Fibroblast of mammary gland (primary cell): ENCODE data around the gene C11orf68.

Source experiments
- DNase-seq: peaks from one replicate; pipeline ENCODE4 v3.0.0-alpha.2; 2010; ENCODE audit warnings: low read depth
- H3K4me3 ChIP-seq: 2 replicates; pipeline ENCODE4 v1.5.1; 2011; ENCODE audit warnings: low read depth, mild to moderate bottlenecking, low read length, moderate library complexity; ENCODE audit not compliant: control insufficient read depth
- CTCF ChIP-seq: conservative IDR thresholded peaks from 2 replicates; pipeline ENCODE4 v1.5.1; 2011; ENCODE audit warnings: low read depth, low read length, inconsistent platforms; ENCODE audit not compliant: control insufficient read depth, insufficient read depth

Gene C11orf68

DNA sequence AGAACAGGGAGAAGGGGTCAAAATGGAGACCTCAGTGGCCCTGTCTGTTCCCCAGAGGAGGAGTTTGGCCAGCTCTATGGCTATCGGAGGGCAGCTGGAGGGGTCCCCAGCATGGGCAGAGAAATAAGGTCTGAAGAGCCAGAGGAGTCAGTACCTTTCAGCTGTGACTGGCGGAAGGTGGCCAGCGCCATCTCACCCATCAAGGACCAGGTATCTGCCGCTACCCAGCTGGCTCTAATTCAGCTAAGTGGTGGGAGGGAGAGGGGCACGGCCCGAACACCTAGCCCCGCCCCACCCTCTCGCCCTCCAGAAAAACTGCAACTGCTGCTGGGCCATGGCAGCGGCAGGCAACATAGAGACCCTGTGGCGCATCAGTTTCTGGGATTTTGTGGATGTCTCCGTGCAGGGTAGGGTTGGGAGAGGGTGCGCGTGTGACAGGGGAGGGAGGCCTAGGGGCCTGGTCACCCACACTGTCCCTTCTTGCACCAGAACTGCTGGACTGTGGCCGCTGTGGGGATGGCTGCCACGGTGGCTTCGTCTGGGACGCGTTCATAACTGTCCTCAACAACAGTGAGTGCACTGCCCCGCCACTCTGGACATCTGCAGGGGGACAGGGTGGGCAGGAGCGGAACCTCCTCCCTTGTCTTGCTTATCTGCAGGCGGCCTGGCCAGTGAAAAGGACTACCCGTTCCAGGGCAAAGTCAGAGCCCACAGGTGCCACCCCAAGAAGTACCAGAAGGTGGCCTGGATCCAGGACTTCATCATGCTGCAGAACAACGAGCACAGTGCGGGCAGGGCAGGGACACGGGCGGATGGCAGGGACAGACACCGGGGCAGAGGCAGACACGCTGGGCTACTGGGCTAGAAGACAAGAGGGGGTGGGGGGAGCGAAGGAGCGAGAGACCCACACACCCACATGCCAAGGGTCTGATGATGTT lies 36.5 kb downstream of the C11orf68 start:
- no peak overlapping the region for H3K4me3 ChIP-seq
- DNase-seq, result no peak
- no peak for TF ChIP-seq CTCF

- no peak for DNase-seq
- TF ChIP-seq CTCF, result no peak
- no peak overlapping the region for H3K4me3 ChIP-seq
Measured at GRCh38 chr11:65880844-65881421, 37.9 kb downstream of the C11orf68 start.

DNA sequence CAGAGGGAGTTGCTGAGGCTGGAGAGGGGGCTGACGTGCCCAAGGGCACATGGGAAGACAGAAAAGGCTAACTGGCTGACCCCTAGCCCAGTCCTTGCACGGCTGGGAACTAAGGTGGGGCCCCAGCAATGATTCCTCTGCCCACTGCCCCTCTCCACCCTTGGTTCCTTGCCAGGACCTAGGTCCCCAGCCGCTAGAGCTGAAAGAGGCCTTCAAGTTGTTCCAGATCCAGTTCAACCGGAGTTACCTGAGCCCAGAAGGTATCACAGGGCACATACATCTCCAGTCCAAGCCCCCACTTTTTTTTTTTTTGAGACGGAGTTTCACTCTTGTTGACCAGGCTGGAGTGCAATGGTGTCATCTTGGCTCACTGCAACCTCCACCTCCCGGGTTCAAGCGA lies 38.8 kb downstream of the C11orf68 start:
- no peak for TF ChIP-seq CTCF
- no peak overlapping the region for H3K4me3 ChIP-seq
- no peak for DNase-seq

DNA sequence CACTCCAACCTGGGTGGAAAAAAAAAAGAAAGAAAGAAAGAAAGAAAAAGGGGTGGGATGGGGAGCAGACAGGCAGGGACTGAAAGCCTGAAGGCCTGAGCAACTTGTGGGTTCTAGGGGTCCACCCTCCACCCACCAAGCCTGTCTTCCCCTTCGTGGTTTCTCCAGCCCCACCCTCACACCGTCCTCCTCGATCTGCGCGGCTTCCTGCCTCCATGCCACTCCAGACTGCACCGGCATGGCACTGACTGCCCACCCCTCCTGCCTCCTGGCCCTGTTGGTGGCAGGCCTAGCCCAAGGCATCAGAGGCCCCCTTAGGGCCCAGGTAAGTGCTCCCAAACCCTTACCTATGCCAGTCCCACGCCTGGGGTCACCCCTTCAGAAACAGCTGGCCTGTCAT lies 39.2 kb downstream of the C11orf68 start, which contains the start of gene CTSW:
CTSW (plus strand) TSS at position 221 of the 400 bp plus-strand sequence; CDS start at position 239, 18 bp downstream.
- no peak for DNase-seq
- no peak within 1 kb of the TSS for H3K4me3 ChIP-seq
- TF ChIP-seq CTCF, result no peak

- peak; percentile 88 for DNase-seq
- peak overlapping the region; percentile 69 for H3K4me3 ChIP-seq
- TF ChIP-seq CTCF, result no peak
Measured at GRCh38 chr11:65873318-65874156, 45.3 kb downstream of the C11orf68 start.

DNA sequence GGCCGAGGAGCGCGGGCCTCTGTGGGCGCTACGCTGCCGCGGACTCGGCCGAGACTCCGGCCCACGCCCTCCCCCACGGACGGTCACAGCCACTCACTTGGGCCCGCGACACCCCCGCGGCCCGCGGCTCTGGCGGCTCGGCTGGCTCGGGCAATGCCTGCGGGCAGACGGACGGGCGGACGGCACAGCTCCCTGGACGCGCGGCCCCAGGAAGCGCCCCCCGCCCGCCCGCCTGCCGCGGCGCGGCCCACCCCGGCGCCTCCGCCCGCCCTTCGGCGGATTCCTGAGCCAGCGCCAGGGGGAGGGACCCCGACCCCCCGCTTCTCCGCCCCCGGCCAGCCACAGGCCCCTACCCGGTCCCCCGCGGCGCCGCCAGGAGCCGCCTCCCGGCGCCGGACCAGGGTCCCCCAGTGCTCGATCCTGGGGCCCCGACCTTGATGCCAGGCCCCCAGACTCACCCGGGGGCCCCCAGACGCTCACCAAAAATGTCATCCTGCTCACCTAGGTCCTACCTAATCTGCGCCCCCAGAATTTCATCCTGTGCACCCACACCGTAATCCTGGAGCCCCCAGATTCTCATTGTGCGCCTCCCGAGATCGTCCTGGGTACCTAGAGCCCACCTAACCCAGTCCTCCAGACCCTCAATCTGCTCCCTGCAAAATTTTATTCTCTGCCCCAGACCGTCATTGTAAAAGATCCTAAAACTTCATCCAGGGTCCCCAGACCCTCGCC lies 46.1 kb downstream of the C11orf68 start, which contains the start of gene EFEMP2:
EFEMP2 (minus strand) TSS at position 215 of the 732 bp plus-strand sequence. CDS start 446 bp downstream, outside the sequence.
- DNase-seq, result no peak
- TF ChIP-seq CTCF, result no peak
- H3K4me3 ChIP-seq, result peak within 1 kb of the TSS; percentile 69
